Inferior parietal cortex (tissue), 1 donor: ENCODE data around the gene FAF2.
"Not testable (repeated sequence)": the region's sequence is repeated elsewhere in the genome, so short reads cannot be mapped to it uniquely, and the experiment has no call there.

Source experiments
- DNase-seq: peaks from one replicate; pipeline ENCODE4 v3.0.0-alpha.2; 2016; ENCODE audit errors: extremely low spot score

FAF2 gene

DNA sequence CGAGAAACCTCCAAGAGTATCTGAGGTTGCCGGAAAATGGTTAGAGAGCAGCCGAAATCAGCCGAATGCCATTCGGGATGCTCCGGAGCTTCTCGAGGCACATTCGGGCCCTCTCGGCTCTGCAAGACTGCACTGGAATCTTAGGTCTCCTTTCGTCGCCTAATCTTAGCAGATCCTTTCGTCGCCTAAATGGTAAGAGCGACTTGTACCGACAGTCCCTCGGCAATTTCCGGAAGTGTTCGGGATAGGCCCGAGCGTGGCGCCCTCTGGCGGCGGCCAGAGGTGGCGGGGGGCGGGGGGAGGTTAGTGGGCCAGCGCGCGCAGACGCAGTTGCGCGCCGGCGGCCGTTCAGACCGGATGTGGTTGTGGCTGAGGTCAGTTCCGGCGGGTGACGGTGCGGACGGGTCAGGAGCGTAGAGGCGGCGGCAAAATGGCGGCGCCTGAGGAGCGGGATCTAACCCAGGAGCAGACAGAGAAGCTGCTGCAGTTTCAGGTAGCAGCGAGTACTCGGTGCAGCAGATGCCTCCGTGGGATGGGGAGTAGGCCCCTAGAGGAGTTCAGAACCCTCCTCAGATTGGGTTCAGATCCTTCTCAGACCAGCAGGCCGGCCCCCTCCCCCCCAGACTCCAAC lies at the start of gene FAF2:
FAF2 (plus strand) TSS at position 408 of the 631 bp plus-strand sequence; CDS start at position 431, 23 bp downstream.
- DNase-seq, result peak; percentile 96

DNA sequence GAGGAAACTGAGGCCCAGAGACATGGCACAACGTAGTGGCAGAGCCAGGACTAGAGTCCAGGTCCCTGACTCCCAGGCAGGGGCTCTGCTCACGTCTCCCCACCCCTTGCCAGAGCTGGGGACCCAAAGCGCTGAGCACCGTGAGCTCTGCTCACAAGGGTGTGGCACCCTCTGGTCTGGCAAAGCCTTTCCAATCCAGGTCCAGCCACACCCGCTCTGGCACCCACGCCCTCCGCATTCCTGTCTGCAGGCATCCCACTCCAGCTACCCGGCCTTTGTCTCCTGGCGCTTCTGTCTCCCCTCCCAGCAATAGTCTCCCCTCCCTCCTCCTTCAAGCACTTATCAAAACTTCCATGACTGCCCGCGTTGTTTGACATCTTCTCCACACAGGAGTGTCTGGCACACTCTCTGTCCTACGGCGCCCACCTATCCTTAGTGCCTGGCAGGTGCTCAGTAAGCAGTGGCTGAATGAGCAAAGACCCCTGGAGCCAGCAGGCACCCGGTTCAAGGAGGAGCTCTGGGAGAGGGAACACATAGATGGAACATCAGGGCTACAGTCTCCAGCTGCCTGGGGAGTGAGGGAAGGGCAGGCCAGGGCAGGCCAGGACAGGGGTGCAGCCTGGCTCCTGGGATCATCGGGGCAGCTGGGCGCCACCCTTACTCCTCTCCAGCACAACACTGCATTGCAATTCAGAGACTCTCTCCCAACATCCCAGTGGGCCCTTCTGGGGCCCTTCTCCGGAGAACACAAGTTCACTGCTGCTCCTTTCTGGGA lies 47.6 kb upstream of the FAF2 start:
- no peak for DNase-seq

DNA sequence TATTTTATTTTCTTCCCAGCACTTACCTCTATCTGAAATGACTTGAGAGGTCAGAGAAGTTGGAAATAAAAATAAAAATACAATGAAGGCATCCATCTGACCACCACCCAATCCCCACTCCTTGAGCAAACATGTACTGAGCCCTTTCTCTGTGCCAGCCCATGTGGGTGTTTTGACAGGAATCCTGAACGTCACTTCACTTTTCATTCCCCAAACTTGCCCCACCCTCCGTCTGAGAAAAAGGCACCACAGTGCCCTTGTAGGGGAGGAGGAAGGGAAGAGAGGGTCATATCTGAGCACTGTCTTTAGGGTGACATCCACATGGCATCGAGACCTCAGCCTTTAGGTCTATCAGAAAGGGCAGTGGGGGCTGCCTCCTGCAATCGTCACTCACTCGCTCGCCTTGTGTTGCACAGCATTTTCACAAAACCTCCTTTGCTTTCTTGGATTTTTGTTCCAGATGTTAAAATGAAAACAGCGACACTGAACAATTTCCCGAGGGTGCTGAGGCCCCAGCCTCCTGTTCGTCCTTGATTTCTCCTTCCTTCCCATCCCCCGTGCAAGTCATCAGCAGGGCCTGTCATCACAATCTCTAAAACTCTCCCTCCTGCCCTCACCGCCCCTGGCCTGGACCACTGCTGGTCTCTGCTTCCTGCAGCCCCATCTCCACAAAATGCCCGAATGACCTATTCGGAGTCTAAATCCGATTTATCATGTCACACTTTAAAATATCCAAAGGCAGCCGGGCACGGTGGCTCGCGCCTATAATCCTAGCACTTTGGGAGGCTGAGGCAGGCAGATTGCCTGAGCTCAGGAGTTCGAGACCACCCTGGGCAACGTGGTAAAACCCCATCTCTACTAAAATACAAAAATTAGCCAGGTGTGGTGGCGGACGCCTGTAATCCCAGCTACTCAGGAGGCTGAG lies 46.6 kb upstream of the FAF2 start:
- DNase-seq, result no peak

DNA sequence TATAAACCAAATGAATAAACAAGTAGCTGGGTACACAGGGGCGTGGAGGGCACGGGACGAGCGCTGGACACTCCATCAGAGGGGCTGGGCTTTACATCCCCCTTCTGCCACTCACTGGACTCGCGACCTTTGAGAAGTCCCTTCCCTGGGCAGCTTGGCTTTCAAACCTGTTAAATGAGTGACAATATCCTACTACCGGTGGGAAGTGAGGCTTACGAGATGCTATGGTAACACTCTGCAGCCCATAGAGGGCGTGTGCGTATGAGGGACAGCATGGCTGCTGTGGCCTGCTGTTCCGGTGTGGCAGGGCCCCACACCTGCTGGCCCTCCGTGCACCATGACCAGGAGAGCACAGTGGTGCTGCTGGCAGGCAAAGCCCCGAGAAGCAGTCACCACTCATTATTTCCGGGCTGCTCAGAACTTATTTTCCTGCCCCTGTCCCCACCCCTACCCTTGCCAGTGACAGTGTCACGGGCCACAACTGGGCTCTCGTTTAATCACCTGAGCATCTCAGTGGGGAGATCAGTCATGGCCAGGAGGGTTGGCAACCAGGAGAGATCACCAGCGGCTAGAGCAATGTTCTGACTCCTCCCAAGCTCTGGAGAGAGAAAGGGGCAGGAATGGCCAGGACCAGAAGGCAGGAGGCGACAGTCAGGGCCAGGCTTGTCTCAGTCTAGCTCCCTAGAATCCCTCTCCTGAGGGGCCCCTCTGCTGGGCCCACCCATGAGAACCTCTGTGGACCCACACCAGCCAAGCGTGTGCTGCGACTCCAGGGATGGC lies 42.3 kb upstream of the FAF2 start:
- no peak for DNase-seq

- no peak for DNase-seq
Observed at GRCh38 chr5:176406436-176407052, 41.6 kb upstream of the FAF2 start.

DNA sequence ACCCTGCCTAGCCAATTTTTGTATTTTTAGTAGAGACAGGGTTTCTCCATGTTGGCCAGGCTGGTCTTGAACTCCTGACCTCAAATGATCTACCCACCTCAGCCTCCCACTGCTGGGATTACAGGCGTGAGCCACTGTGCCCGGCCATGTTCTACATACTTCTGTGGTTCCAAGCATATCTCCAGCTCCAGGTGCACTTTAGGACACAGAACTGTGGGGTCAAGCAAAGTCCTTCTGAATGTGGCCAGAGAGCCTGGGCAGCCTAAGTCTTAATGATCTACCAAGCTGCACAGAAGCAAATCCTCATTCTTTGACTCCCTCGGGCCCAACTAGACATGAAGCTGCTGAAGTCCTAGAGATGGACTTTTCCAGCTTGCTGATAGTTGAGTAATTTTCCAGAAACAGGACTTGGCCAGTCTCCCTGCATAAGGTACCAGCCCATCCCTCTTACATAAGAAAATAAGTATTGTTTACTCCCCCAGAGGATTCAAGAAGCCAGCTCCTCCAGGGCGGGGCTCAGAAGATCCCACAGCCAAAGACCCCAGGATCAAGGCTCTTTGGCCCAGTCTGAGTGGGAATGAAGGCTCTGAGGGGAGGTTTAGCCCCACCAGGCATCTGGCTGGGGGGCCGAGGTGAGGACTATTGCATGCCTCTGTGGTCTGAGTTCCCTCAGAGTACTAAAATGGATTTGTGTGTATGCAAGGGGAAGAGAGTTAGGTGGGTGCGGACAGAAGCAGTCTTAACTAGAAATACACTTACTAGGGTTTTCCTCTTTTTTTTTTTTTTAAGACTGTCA lies 40.5 kb upstream of the FAF2 start:
- DNase-seq, result peak; percentile 37

GRCh38 chr5:176408252-176408573 lies 40.0 kb upstream of the FAF2 start:
- DNase-seq, result not testable (repeated sequence)

DNA sequence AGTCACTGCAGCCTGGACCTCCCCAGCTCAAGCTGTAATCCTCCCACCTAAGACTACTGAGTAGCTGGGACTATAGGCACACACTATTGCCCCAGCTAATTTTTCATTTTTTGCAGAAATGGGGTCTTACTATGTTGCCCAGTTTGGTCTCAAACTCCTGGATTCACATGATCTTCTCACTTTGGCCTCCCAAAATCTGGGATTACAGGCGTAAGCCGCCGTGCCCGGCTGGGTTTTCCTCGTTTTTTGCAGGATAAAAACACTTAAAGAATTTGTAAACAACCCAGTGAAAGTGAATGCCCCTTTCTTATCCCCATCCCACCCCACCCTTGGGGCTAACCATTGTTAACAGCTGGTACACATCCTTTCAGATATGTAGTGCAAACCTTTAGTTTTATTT lies 39.6 kb upstream of the FAF2 start:
- DNase-seq, result no peak

- DNase-seq, result no peak
Observed at GRCh38 chr5:176409765-176410164, 38.4 kb upstream of the FAF2 start.

- no peak for DNase-seq
Observed at GRCh38 chr5:176410486-176411180, 37.6 kb upstream of the FAF2 start.

DNA sequence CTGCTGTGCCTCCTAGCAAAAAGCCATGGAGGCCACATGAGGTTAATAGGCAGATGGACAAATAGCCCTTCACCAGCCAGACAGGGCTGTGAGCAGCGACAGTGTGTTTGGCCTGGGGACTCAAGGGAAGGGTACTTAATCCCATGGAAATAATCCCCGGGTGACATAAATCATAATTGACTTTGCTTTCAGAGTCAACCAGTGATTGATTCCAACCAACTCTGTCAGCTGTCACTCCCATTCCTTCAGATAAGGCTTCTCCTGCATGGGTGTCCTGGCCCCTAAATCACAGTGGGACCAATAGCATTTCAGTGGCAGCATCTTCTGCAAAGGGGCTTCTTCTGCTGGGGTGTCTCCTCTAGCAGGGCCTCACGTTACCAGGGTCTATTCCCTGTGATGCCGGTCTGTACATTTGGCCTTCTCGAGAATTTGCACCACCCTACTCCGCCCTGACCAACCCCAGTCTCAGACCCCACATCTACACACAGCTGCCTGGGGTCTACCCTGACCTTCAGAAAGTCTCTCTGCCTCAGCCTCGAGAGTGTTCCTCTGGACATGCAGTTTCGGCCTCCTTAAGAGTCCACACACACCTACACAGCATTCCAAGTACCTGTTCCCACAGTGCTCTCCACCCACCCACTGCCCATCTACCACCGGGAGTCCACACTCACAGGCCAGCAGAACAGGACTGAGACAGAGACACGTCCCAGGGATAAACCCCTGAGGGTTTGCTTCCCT lies 35.5 kb upstream of the FAF2 start:
- DNase-seq, result no peak

DNA sequence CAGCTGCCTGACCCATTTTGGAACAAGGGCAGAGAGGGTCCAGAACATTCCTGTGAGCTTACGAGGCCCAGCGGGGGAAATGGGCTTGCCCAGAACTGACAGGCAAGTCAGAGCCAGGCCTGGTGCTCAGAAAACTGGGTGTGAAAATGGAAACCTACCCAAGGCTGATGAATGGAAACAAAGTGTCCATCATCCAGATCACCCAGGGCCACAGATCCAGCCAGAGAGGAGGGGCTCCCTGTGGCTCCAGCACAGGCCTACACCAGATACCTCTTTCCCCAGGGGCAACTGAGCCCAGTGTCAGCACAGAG lies 35.0 kb upstream of the FAF2 start:
- no peak for DNase-seq

DNA sequence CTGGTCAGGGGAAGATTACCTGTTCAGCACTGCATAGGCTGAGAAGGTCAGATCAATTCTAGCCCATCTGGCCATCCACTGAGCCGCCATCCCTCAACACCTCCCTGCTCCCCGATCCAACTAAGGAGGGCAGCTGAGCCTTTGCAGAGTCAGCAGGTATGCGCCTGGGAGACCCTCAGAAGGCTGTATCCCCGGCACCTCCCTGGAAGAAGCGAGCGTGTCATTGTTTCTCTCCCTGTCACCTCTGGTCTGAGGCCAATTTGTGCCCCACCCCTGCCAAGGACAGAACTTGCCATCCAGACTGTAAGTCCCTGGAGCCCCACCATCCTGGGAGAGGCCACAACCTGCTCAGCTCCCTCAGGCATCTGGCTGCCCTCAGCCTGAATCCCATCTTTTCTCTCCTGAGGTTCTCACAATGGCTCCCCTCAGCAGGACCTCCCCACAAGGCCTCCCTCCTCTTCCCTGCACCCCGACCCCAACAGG lies 34.4 kb upstream of the FAF2 start:
- DNase-seq, result no peak

- no peak for DNase-seq
Observed at GRCh38 chr5:176414704-176415103, 33.5 kb upstream of the FAF2 start.

DNA sequence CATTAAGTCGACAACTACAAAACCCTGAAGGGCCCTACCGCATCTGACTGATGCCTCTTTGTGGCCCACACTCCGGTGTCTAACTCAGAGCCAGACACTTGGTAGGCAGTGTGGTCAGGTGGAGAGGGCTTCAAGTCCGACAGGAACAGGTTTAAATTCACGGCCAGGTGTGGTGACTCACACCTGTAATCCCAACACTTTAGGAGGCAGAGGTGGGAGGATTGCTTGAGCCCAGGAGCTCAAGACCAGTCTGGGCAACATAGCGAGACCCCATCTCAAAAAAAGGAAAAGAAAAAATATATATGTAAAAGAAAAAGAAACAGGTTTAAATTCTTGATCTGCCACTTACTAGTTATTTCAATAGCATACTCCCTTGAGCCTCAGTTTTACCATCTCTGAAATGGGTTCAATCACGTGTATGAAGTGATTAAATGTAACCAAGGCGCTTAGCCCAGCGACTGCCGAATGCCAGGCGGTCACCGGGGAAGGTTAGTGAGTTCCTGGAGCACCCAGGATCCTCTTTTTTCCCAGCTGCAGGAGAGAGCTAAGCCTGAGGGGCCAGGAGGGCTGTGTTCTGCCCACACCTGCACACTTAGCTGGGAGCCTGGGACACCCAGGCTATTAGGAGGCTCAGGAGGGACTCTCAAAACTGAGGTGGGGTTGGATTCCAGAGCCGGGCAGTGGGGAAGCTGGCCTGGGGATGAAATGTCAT lies 32.8 kb upstream of the FAF2 start:
- no peak for DNase-seq

- DNase-seq, result peak; percentile 81
Observed at GRCh38 chr5:176415952-176416924, 31.9 kb upstream of the FAF2 start, which contains the start of gene CLTB. TSS of gene CLTB (minus strand) at chr5:176416539. CDS start at chr5:176416363, 176 bp downstream.

DNA sequence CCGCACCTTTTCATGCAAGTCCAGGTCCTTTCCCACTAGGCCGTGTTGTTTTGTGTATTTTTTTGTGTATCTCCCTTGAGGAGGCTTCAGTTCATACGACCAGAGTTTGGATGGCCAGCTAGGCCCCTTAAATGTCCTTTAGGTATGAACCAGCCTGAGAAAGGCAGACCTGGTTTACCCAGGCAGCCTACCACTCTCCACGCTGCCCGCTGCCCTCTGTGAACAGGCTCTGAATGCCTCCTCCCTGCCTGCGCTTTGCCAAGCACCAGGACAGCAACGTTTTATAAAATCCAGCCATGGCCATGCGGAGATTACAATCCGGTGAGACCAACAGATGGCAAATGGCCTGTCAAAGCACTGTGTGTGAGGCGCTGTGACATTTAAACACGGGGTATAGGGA lies 31.2 kb upstream of the FAF2 start:
- DNase-seq, result no peak
